B cell (primary cell): ENCODE data around the gene AIFM2. TPM values are rescaled to one million over a fixed set of nuclear protein-coding genes. Genes with fewer than 3 reads are reported as not detected.

ENCODE experiments used
- ATAC-seq: fragments of 200-7000 bp; cut with Tn5 transposase; one replicate; pipeline ENCODE4 v1.10.0; 2021; ENCODE audit warnings: low read depth, mild to moderate bottlenecking, moderate number of reproducible peaks, moderate library complexity
- CTCF ChIA-PET: fragments of 350-600 bp; sonication (Branson Sonifier 250); formaldehyde crosslinking; loops from one replicate; lab custom pipeline; 2021; ENCODE audit warnings: antibody characterized with exemption, inconsistent platforms; lab: Charles Lee
- POLR2A ChIA-PET: fragments of 350-600 bp; sonication (Branson Sonifier 250); formaldehyde crosslinking; loops from one replicate; lab custom pipeline; 2021; ENCODE audit warnings: antibody characterized with exemption; lab: Charles Lee
- DNase-seq: peaks from one replicate; pipeline ENCODE4 v3.0.0; 2013
- H2AFZ ChIP-seq: 2 replicates; pipeline ENCODE4 v1.6.1; 2012; ENCODE audit warnings: mild to moderate bottlenecking, low read depth, low read length; ENCODE audit not compliant: insufficient read depth, poor library complexity, severe bottlenecking
- H3K27ac ChIP-seq, 2 donors: 1 replicate in 1 of 2; 2 replicates in 1 of 2; pipeline ENCODE4 v1.5.1; 2012 to 2013; ENCODE audit warnings: low read length in 2 of 2, mild to moderate bottlenecking in 2 of 2, moderate library complexity in 1 of 2
- H3K27me3 ChIP-seq, 4 experiments: fragments of 200-600 bp in 1 of 4; sonication (generic) in 1 of 4; replicated peaks in 1 of 4; 1 replicate in 2 of 4; 2 replicates in 2 of 4; pipeline versions ENCODE4 v1.6.1 to v1.7.0; 2013 to 2016; ENCODE audit warnings: low read length in 3 of 4, mild to moderate bottlenecking in 2 of 4, mixed read lengths in 1 of 4, moderate library complexity in 1 of 4; ENCODE audit not compliant: insufficient read depth in 4 of 4, control insufficient read depth in 3 of 4; ENCODE audit errors: control extremely low read depth in 1 of 4
- H3K36me3 ChIP-seq, 2 experiments: replicated peaks in 1 of 2; 1 replicate in 1 of 2; 2 replicates in 1 of 2; pipeline versions ENCODE4 v1.6.1 to v1.7.1; 2013; ENCODE audit warnings: low read length in 1 of 2; ENCODE audit not compliant: insufficient read depth in 2 of 2, control insufficient read depth in 1 of 2; ENCODE audit errors: control extremely low read depth in 1 of 2, extremely low read depth in 1 of 2
- H3K4me1 ChIP-seq, 2 donors: fragments of 200-600 bp in 1 of 2; sonication (generic) in 1 of 2; 1 replicate in 1 of 2; 2 replicates in 1 of 2; pipeline versions ENCODE4 v1.5.1 to v1.6.1; 2013 to 2017; ENCODE audit warnings: low read length in 2 of 2; ENCODE audit not compliant: control insufficient read depth in 2 of 2, insufficient read depth in 2 of 2
- H3K4me2 ChIP-seq: replicated peaks from 2 replicates; pipeline ENCODE3; 2012; ENCODE audit warnings: mild to moderate bottlenecking, low read depth, low read length; ENCODE audit not compliant: poor library complexity, severe bottlenecking
- H3K4me3 ChIP-seq, 5 experiments: fragments of 200-600 bp in 1 of 5; sonication (generic) in 1 of 5; 1 replicate in 3 of 5; 2 replicates in 2 of 5; pipeline versions ENCODE4 v1.5.1 to v1.7.0; 2011 to 2016; ENCODE audit warnings: low read length in 4 of 5, mild to moderate bottlenecking in 4 of 5, low read depth in 2 of 5, control low read depth in 1 of 5, moderate library complexity in 1 of 5; ENCODE audit not compliant: insufficient read depth in 1 of 5; ENCODE audit errors: control extremely low read depth in 1 of 5, extremely low read depth in 1 of 5
- H3K79me2 ChIP-seq: fragments of 200-600 bp; sonication (generic); one replicate; pipeline ENCODE4 v1.6.0; 2016; ENCODE audit warnings: low read length; ENCODE audit not compliant: control insufficient read depth, insufficient read depth
- H3K9ac ChIP-seq: fragments of 200-600 bp; sonication (generic); 2 replicates; pipeline ENCODE4 v1.6.1; 2017; ENCODE audit warnings: mild to moderate bottlenecking, low read length, moderate library complexity
- H3K9me3 ChIP-seq, 3 donors: one replicate each; pipeline versions ENCODE4 v1.6.1 to v1.7.1; 2013; ENCODE audit warnings: low read length in 2 of 3; ENCODE audit not compliant: control insufficient read depth in 2 of 3, insufficient read depth in 1 of 3; ENCODE audit errors: control extremely low read depth in 1 of 3
- H4K20me1 ChIP-seq: 2 replicates; pipeline ENCODE4 v1.6.0; 2012; ENCODE audit warnings: mild to moderate bottlenecking, low read length; ENCODE audit not compliant: insufficient read depth, control insufficient read depth, poor library complexity, severe bottlenecking
- H3K27ac Mint-ChIP-seq: one replicate; pipeline ENCODE4 v1.8.0; 2021; ENCODE audit warnings: mixed read lengths
- H3K27me3 Mint-ChIP-seq: one replicate; pipeline ENCODE4 v1.8.0; 2021; ENCODE audit warnings: mixed read lengths
- H3K4me1 Mint-ChIP-seq: one replicate; pipeline ENCODE4 v1.8.0; 2021; ENCODE audit warnings: mixed read lengths
- H3K4me3 Mint-ChIP-seq: one replicate; pipeline ENCODE4 v1.8.0; 2021; ENCODE audit warnings: mixed read lengths
- H3K9me3 Mint-ChIP-seq: one replicate; pipeline ENCODE4 v1.8.0; 2022; ENCODE audit warnings: mixed read lengths; ENCODE audit not compliant: insufficient read depth
- CTCF ChIP-seq: fragments of 200-600 bp; IDR thresholded peaks from one replicate; pipeline ENCODE4 v1.8.0; 2022; ENCODE audit warnings: antibody characterized with exemption, mild to moderate bottlenecking
- EZH2 ChIP-seq: IDR thresholded peaks from 2 replicates; pipeline ENCODE4 v1.6.1; 2012; ENCODE audit warnings: borderline replicate concordance, low read depth, mild to moderate bottlenecking, moderate library complexity, low read length; ENCODE audit not compliant: insufficient read depth, poor library complexity, severe bottlenecking
- WGBS: methylation state at CpG from one replicate; pipeline ENCODE4 v1.1.5; 2013; ENCODE audit warnings: missing lambda C conversion rate; ENCODE audit not compliant: insufficient coverage; 5-methylcytosine and 5-hydroxymethylcytosine counted together
- intact Hi-C: fragments of 100-400 bp; cut with micrococcal nuclease; formaldehyde crosslinking; loops from one replicate; pipeline ENCODE4 v1.10.0; 2022
- polyA plus RNA-seq: library from polyadenylated mRNA; depleted of rRNA; stranded (reverse); fragments of >200 nt; gene quantifications from 2 replicates; pipeline ENCODE4 v1.2.3, GENCODE V29; 2012
- total RNA-seq, 2 donors: library from RNA; stranded (reverse); fragments of 120-200 nt in 1 of 2; gene quantifications; 1 replicate in 1 of 2; 2 replicates in 1 of 2; pipeline versions ENCODE4 v1.2.3 to v1.2.4, GENCODE V29; 2013 to 2022

Gene AIFM2
- total and polyA plus RNA-seq, 2 donors (not counting 1 experiment from before 2014, with no cell fraction given): 5.6 to 8.1 TPM

DNA sequence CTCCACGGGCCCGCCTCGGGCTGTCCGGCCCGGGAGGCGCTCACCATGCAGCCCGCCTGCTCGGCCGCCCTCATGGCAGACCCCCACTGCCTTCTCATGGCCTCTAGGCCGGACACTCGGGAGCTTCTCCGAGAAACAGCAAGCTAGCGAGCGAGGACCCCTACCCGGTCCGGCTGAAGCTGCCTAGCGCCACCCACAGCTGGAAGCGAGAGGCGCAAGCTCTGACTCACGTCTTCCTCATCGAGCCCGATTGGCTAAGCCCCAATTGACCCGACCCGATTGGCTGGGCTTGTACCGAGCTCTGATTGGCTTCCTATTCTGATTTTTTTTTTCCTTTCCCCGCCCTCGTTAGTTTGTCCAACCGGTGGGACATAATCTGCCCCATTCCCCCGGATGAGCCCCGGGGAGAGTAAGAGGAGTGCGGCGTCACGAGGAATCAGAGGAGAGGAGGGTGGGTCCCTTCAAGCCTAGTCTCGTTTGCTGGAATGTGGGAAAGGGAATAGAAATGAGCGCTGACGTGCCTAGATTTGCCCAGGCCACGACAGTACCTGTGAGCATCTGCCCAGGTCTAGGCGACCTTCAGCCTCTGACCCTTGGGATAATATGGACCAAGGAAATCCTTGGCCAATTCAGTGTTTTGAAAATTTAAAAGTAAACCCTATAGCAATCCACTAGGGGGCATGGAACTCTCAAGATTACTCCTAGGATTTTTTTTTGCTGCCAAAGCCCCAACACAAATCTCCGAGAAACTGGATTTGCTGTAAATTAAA, 14.0 kb upstream of the AIFM2 start, which contains the start of gene TYSND1:
Gene TYSND1 (minus strand): TSS at position 212 of the 770 bp plus-strand sequence. CDS start 114 bp downstream, at position 98.
- ChIA-PET POLR2A (interaction anchor here (0.6 to 2.8 kb wide), 6 partner anchors 14 to 242 kb away, joined by 3 to 35 read pairs (median 6); partner anchors contain the start of gene SAR1A), CTCF (interaction anchor here (0.6 to 6.4 kb wide), 23 partner anchors 9 to 654 kb away, joined by 3 to 131 read pairs (median 5); partner anchors contain the start of genes EIF4EBP2, PPA1 and SAR1A)
- DNase-seq (peak; percentile 93), ATAC-seq (peak; percentile 84)
- Mint-ChIP-seq H3K9me3 (no peaks in the 10 kb centered on the region), H3K27me3 (no peaks in the 10 kb centered on the region), H3K4me3 (peak within 1 kb of the TSS; percentile 96), H3K27ac (peak within 1 kb of the TSS; percentile 97), H3K4me1 (peaks cover 37% of the 10 kb centered on the region)
- peaks cover 42% of the 10 kb centered on the region for H3K79me2 ChIP-seq
- peak within 1 kb of the TSS; percentile 84 to 93 for H3K27ac ChIP-seq
- H3K4me3 ChIP-seq: peak within 1 kb of the TSS; percentile 53 to 91 (median 81)
- no peaks in the 10 kb centered on the region for H3K27me3 ChIP-seq
- H4K20me1 ChIP-seq: peaks cover 28% of the 10 kb centered on the region
- peak within 1 kb of the TSS; percentile 89 for H3K4me2 ChIP-seq
- WGBS: 1% methylated on average over 33 of the region's 39 CpGs
- H2AFZ ChIP-seq: peak within 1 kb of the TSS; percentile 91
- peaks cover 0 to 25% of the 10 kb centered on the region in 2 experiments for H3K36me3 ChIP-seq
- TF ChIP-seq EZH2 (no peak), CTCF (peak; percentile 76)
- H3K4me1 ChIP-seq: peaks cover 14 to 22% of the 10 kb centered on the region in 2 donors
- intact Hi-C loops: loop anchor here (1.0 to 10.0 kb wide), 11 partner anchors 24 to 1814 kb away; partner anchors contain the start of genes EIF4EBP2, HNRNPH3, PBLD and PPA1
- peak within 1 kb of the TSS; percentile 78 for H3K9ac ChIP-seq
- H3K9me3 ChIP-seq: no peaks in the 10 kb centered on the region
